Embryonic facial prominence (tissue), 1 donor: Measurements from ENCODE around the gene CDC45.

Experiments used
- DNase-seq: peaks from one replicate; pipeline ENCODE4 v3.0.0-alpha.2; 2016; ENCODE audit errors: extremely low spot score

CDC45 gene

GRCh38 chr22:19515654-19516377, 36.1 kb downstream of the CDC45 start:
- DNase-seq = no peak

GRCh38 chr22:19516378-19517170, 36.9 kb downstream of the CDC45 start:
- no peak for DNase-seq

DNA sequence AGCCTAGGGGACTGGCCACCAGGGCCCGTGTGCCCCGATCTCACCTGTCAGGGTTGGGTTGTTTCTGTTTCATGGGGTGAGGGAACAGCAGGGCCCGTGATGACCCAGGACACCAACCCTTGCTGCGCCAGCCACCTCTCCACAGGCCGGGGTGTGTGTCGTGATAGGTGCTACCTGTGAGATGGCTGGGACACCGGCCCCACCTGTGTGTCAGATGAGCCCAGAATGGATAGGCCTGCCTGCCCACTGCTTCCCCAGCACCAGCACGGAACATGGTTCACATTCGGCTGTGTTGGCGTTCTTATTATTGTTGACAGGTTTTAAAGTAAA, 37.4 kb downstream of the CDC45 start:
- DNase-seq = no peak

DNA sequence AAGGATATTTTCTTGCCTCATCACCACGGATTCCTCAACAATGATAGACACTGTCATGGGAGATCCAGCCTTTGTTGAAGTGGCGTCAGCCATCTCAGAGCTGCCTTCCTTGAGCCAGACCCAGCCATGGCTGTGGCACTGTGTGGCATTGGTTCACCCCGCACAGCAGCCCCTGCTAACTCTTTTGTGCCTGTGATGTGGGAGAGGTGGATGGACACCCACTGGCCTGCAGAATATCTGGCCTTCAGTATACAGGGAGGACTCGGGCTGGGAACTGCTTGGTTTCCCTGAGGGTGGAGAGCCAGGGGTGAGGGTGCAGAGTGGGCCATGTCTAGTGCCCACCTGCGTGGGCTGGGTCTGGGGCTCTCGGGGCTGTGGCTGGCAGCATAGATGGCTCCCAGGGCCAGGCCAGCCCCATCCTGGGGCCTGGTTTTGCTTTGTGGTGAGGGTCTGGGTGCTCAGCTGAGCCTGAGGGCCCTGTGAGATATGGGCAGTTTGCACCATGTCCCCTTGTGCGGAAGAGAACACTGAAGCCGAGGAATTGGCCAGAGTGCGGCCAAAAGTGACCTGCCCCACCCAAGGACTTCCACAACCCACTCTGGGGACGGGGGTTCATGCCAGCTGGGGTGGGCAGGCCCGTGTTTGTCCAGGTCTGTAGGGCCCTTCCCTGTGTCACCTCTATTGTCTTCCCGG, 38.3 kb downstream of the CDC45 start:
- DNase-seq = no peak

GRCh38 chr22:19518635-19519034, 38.9 kb downstream of the CDC45 start:
- DNase-seq = no peak

DNA sequence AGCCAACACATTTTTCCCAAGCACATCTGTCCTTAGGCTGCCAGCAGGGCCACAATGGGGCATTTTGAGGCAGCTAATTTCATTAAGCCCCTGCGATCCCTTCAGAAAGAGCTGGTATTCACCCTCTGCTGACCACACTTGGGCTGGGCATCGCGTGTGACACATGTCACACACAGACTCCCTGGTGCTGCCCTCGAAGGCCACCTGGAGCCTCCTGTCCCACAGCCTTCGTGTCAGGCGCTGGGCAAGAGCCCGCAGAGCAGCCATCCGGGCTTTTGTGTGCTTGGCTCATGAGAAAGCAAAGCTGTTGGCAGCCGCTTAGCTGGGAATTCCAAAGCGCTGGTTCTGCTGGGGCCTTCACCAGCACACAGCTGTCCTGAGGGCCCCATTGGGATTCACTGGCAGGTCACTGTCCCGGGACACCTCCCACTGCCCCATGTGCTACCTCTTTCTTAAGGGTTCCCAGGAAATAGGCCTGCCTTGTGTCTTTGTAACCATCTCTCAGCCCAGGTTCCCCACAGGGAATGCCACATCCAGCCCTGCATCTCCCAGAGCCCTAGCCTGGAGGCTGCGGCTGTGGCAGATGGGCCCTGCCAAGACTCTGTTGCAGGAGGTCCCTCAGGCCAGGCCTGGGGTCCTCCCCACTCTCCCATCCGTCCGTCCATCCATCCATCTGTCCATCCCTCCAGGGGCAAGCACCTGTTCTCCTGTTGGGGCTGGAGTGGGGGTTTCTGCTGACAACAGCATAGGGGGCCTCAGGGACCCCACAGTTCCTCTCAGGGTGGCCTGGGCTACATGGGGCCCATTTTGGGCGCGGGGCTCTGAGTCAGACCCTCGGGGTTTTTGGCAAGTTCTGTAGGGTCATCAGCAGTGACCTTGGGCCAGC, 39.6 kb downstream of the CDC45 start:
- no peak for DNase-seq

- no peak for DNase-seq
Observed at GRCh38 chr22:19520007-19520406, 40.3 kb downstream of the CDC45 start.

GRCh38 chr22:19520566-19521305, 41.0 kb downstream of the CDC45 start:
- DNase-seq = no peak

GRCh38 chr22:19522190-19522880, 42.6 kb downstream of the CDC45 start:
- DNase-seq = no peak

DNA sequence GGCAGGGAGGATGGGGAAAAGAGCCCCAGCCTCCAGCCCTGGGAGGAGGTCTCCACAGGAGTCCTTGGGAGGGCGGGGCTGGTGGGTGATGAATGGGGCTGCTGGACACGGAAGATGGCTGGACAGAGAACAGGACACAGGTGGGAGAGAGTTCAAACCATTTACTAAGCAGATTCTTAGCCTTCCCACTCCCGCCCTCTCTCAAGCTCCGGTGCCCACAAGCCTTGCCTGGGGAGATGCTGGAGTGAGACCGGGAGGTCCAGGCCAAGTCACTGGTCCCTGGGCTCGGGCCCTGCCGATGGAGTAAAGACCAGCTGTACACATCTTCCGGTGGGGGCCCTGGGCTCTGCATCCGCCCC, 43.1 kb downstream of the CDC45 start:
- no peak for DNase-seq

- DNase-seq = no peak
Observed at GRCh38 chr22:19523240-19524169, 43.8 kb downstream of the CDC45 start.

GRCh38 chr22:19524170-19525115, 44.7 kb downstream of the CDC45 start, which contains the start of gene CLDN5:
CLDN5 (minus strand) TSS chr22:19524410; CDS start chr22:19524255, 155 bp downstream.
- no peak for DNase-seq

- no peak for DNase-seq
Observed at GRCh38 chr22:19525116-19525660, 45.5 kb downstream of the CDC45 start.

GRCh38 chr22:19525666-19526065, 45.9 kb downstream of the CDC45 start:
- DNase-seq = no peak

- no peak for DNase-seq
Observed at GRCh38 chr22:19526076-19526701, 46.5 kb downstream of the CDC45 start.

DNA sequence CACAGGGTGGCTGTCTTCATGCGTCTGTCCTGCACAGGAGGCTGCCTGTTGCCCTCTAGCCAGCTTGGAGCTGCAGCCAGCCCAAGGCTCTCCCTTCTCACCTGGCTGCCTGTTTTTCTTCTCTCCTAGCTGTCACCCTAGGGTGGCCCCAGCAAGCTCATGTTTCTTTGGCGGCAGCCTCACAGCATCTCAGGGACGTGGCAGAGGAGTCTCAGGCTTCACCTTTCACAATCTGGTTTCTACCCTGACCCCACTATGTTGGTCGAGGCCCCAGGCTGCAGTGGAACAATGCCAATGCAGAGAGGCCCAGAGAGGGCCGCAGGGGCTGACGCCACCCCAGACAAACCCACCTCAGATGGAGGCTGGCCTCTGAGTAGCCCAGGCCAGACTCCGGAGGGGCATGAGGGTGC, 47.0 kb downstream of the CDC45 start:
- DNase-seq = no peak

- DNase-seq = no peak
Observed at GRCh38 chr22:19527321-19527721, 47.6 kb downstream of the CDC45 start.
